HUES6 (cell line): ENCODE data around the gene COPS4.
"Not testable (repeated sequence)": the region's sequence is repeated elsewhere in the genome, so short reads cannot be mapped to it uniquely, and the experiment has no call there.

Source experiments
- H3K27ac ChIP-seq: 2 replicates; pipeline ENCODE4 v1.7.0; 2013; ENCODE audit warnings: low read depth, mild to moderate bottlenecking, low read length, inconsistent platforms
- H3K27me3 ChIP-seq: 2 replicates; pipeline ENCODE4 v1.6.1; 2013; ENCODE audit warnings: low read length; ENCODE audit not compliant: control insufficient read depth, insufficient read depth
- H3K36me3 ChIP-seq: 2 replicates; pipeline ENCODE4 v1.6.1; 2013; ENCODE audit warnings: low read length; ENCODE audit not compliant: control insufficient read depth, insufficient read depth
- H3K4me1 ChIP-seq: 2 replicates; pipeline ENCODE4 v1.6.1; 2013; ENCODE audit warnings: low read length; ENCODE audit not compliant: control insufficient read depth, insufficient read depth
- H3K4me3 ChIP-seq: 2 replicates; pipeline ENCODE4 v1.5.1; 2013; ENCODE audit warnings: low read depth, low read length
- H3K9ac ChIP-seq: one replicate; pipeline ENCODE4 v1.6.1; 2013; ENCODE audit warnings: mild to moderate bottlenecking, low read length
- H3K9me3 ChIP-seq: 2 replicates; pipeline ENCODE4 v1.6.1; 2013; ENCODE audit warnings: low read depth, low read length; ENCODE audit not compliant: control insufficient read depth, insufficient read depth

COPS4 gene

GRCh38 chr4:83089410-83090157, 54.6 kb downstream of the COPS4 start:
- no peaks in the 10 kb centered on the region for H3K27me3 ChIP-seq
- no peaks in the 10 kb centered on the region for H3K9me3 ChIP-seq
- no peak overlapping the region for H3K4me3 ChIP-seq
- H3K27ac ChIP-seq = no peak overlapping the region
- no peaks in the 10 kb centered on the region for H3K36me3 ChIP-seq
- H3K4me1 ChIP-seq = no peaks in the 10 kb centered on the region
- no peak overlapping the region for H3K9ac ChIP-seq

- Histone ChIP-seq H3K9ac (no peak overlapping the region), H3K4me3 (no peak overlapping the region), H3K9me3 (no peaks in the 10 kb centered on the region), H3K36me3 (no peaks in the 10 kb centered on the region), H3K27ac (no peak overlapping the region), H3K27me3 (no peaks in the 10 kb centered on the region), H3K4me1 (no peaks in the 10 kb centered on the region)
Measured at GRCh38 chr4:83093060-83093640, 58.2 kb downstream of the COPS4 start.

DNA sequence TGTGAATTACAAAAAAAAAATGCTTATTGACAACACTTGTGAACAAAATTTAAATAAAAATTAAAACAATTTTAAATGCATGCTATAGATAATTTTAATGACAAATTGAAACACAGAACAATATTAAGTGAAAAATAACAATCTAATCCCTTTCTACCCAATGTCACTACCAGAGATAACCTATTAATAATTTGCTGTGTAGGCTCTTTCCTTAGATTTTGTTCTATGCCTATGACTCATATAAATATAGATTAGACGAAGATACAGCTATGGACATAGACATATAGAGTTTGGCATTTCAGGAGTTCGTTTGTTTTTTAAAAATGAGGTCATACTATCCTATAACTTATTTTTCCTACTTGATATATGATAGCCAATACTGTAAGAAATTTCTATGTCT, 61.4 kb downstream of the COPS4 start:
- no peaks in the 10 kb centered on the region for H3K36me3 ChIP-seq

DNA sequence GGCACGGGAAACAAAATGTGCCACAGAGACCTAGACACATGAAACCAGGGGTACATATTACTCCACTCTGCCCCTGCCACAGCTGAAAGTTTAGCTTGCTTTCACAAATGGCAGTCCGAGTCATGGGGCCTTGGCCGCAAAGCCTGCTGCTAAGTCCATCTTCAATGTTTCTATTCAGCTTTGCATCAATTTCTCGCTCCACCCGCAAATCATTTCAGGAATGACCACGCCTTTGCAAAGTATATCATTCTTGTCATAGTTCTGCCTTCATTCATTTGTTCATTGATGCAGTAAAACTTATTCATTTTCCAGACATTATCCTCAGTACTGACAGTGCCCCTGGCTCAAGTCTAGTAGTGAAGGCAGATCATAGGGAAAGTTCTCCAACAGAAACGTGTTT, 70.0 kb downstream of the COPS4 start:
- H3K9ac ChIP-seq = no peak overlapping the region
- no peak overlapping the region for H3K27ac ChIP-seq
- no peak overlapping the region for H3K4me3 ChIP-seq
- no peaks in the 10 kb centered on the region for H3K4me1 ChIP-seq
- H3K9me3 ChIP-seq = no peaks in the 10 kb centered on the region
- H3K36me3 ChIP-seq = no peaks in the 10 kb centered on the region
- peaks cover 14% of the 10 kb centered on the region for H3K27me3 ChIP-seq

More for the DNA sequence above, 61.4 kb downstream of the COPS4 start:
- Histone ChIP-seq H3K9me3 (no peaks in the 10 kb centered on the region), H3K27ac (no peak overlapping the region), H3K4me3 (no peak overlapping the region), H3K27me3 (no peaks in the 10 kb centered on the region), H3K4me1 (no peaks in the 10 kb centered on the region), H3K9ac (no peak overlapping the region)

DNA sequence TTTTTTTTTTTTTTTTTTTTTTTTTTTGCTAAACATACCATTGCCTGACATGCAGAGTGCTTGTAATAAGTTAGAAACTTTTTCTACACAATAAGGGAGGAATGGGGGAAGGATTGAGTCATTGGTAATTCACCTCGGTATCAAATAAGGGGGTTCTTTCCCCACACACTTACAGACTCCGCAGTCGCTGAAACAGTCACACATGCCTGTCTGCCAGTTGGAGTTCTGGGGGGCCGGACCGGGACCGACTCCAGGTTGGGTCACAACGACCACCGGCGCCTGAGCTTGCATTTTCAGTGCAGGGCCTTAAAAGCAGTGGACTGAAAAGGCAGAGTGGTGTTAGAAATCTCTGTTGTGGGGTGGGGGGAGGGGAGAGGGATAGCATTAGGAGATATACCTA, 72.6 kb downstream of the COPS4 start:
- Histone ChIP-seq H3K36me3 (no peaks in the 10 kb centered on the region), H3K9me3 (no peaks in the 10 kb centered on the region), H3K27ac (no peak overlapping the region)

GRCh38 chr4:83108101-83108861, 73.3 kb downstream of the COPS4 start:
- Histone ChIP-seq H3K4me3 (no peak overlapping the region), H3K4me1 (peaks cover 4% of the 10 kb centered on the region; the same call in 1 of the 2 replicates), H3K9ac (no peak overlapping the region), H3K9me3 (no peaks in the 10 kb centered on the region), H3K36me3 (no peaks in the 10 kb centered on the region), H3K27me3 (peaks cover 14% of the 10 kb centered on the region), H3K27ac (no peak overlapping the region)

More for the DNA sequence above, 72.6 kb downstream of the COPS4 start:
- Histone ChIP-seq H3K4me1 (peaks cover 4% of the 10 kb centered on the region; the same call in 1 of the 2 replicates), H3K4me3 (no peak overlapping the region), H3K27me3 (peaks cover 14% of the 10 kb centered on the region), H3K9ac (no peak overlapping the region)

GRCh38 chr4:83109480-83110222, 74.7 kb downstream of the COPS4 start:
- Histone ChIP-seq H3K27me3 (peaks cover 14% of the 10 kb centered on the region), H3K9me3 (no peaks in the 10 kb centered on the region), H3K9ac (peak overlapping the region; percentile 42), H3K27ac (no peak overlapping the region), H3K4me3 (peak overlapping the region; percentile 70), H3K4me1 (peaks cover 7% of the 10 kb centered on the region), H3K36me3 (no peaks in the 10 kb centered on the region)

- Histone ChIP-seq H3K27ac (no peak overlapping the region), H3K4me3 (peak overlapping the region; percentile 70), H3K27me3 (peaks cover 14% of the 10 kb centered on the region), H3K9me3 (no peaks in the 10 kb centered on the region), H3K4me1 (peaks cover 14% of the 10 kb centered on the region), H3K36me3 (no peaks in the 10 kb centered on the region), H3K9ac (peak overlapping the region; percentile 36)
Measured at GRCh38 chr4:83110223-83110945, 75.4 kb downstream of the COPS4 start.

GRCh38 chr4:83110970-83111750, 76.2 kb downstream of the COPS4 start:
- Histone ChIP-seq H3K27ac (no peak overlapping the region), H3K9ac (no peak overlapping the region), H3K27me3 (peaks cover 14% of the 10 kb centered on the region), H3K36me3 (no peaks in the 10 kb centered on the region), H3K4me3 (no peak overlapping the region), H3K9me3 (no peaks in the 10 kb centered on the region), H3K4me1 (peaks cover 22% of the 10 kb centered on the region)

- not testable (repeated sequence) for H3K9me3 ChIP-seq, H3K27ac ChIP-seq, H3K4me3 ChIP-seq, H3K9ac ChIP-seq, H3K36me3 ChIP-seq
- Histone ChIP-seq H3K27me3 (peaks cover 14% of the 10 kb centered on the region), H3K4me1 (peaks cover 24% of the 10 kb centered on the region)
Measured at GRCh38 chr4:83111751-83112141, 76.8 kb downstream of the COPS4 start.
